Embryonic facial prominence (tissue), 1 donor: ENCODE results near the gene STMN3.
"Not testable (repeated sequence)": the region's sequence is repeated elsewhere in the genome, so short reads cannot be mapped to it uniquely, and the experiment has no call there.

Experiments
- DNase-seq: peaks from one replicate; pipeline ENCODE4 v3.0.0-alpha.2; 2016; ENCODE audit errors: extremely low spot score

STMN3 gene

GRCh38 chr20:63612276-63612931 lies 40.8 kb downstream of the STMN3 start:
- no peak for DNase-seq

DNA sequence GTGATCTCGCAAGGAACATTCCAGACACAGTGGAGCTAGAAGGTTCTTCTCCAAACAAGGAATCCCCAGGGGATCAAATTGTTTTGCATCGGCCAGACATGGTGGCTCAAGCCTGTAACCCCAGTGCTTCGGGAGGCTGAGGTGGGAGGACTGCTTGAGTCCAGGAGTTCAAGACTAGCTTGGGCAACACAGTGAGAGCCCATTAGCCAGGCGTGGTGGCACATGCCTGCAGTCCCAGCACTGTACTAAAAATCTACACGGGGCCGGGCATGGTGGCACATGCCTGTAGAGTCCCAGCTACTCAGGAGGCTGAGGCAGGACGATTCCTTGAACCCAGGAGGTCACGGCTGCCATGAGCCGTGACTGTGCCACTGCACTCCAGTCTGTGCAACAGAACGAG lies 41.6 kb downstream of the STMN3 start:
- DNase-seq: no peak

DNA sequence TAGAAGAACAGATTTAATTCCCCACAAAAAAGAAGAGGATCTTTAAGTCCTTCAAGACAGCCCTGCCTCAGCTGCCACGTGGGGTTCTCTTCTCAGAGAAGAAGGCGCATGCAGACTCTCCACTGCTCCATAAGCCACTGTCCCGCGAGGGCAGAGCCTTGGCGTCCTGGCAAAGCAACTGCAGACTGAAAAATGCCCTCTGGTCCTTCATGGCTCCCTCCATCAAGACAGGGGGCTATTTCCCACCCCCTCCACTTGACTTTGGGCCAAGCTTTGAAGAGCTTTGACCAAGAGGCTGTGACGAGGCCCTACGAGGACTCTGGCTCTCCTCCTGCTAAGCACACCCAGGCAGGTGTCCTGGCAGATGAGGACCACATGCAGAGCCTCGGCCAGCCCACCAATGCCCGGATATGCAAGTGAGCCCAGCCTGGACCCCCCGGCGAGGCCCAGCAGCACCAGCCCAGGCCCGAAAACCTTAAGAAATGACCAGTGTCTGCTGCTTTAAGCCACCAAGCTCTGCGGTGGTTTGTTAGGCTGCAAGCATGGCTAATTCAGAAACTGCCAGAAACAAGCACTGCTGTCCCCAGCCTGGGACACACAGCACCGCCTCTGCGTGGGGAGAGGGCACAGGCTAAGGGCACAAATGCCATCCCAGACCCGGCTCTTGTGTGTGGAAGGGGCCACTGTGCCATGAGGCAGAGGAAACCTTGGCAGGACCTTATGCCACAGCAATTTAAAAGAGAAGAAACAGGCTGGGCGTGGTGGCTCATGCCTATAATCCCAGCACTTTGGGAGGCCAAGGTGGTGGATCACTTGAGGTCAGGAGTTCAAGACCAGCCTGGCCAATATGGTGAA lies 42.4 kb downstream of the STMN3 start:
- no peak for DNase-seq

DNA sequence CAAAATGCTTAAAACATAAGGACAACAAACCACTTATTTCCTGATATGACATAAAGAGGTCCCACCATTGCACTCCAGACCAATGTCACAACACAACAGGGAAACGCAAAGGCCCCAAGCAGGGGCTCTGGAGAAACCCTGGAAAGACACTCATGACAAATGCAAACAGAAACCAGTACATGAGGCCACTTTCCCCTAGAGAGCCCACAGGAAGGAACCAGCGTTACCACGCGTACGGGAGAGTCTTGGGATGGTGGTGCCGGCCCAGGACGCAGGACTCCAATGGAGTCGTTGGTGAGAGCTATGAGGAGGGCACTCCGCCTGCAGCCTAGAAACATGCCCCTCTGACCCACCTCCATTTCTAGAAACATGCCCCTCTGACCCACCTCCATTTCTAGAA lies 46.5 kb downstream of the STMN3 start:
- no peak for DNase-seq

GRCh38 chr20:63602321-63602720 lies 50.9 kb downstream of the STMN3 start:
- DNase-seq: no peak

DNA sequence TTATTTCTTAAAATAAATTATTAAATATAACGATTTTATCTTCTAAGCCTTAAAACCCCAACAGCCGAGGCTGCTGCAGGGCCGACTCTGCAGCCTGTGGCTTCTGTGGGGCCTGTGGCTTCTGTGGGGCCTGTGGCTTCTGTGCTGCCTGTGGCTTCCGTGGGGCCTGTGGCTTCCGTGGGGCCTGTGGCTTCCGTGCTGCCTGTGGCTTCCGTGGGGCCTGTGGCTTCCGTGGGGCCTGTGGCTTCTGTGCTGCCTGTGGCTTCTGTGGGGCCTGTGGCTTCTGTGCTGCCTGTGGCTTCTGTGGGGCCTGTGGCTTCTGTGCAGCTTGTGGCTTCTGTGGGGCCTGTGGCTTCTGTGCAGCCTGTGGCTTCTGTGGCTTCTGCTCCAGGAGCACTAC lies 51.5 kb downstream of the STMN3 start:
- not testable (repeated sequence) for DNase-seq

DNA sequence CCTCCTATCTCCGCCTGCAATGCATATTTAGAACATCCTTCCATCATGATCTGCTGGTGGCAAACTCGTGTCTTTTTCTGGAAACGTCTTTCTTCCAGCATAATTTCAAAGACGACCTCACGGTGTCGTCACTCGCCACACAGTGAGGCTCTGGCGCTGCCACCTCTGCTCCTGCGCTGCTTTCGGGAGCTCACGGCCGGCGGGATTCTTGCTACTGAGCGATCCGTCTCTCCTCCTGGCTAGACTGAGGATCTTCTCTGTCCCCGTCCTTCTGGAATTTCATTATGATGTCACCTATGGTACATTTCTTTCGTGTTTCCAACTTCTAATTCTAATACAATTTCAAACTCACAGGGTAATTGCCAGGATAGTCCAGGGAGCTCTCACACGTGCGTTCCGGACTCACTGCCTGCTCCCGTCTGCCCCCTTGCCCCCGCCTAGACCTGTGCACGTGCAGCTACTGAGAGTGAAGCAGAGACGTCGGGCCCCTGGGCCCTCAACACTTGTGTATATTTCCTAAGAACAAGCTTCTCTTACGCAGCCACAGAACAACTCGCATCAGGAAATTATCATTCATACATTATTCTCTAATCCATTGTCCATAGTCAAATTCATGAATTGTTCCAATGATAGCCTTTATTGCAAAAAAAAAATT lies 53.7 kb downstream of the STMN3 start:
- DNase-seq: no peak

DNA sequence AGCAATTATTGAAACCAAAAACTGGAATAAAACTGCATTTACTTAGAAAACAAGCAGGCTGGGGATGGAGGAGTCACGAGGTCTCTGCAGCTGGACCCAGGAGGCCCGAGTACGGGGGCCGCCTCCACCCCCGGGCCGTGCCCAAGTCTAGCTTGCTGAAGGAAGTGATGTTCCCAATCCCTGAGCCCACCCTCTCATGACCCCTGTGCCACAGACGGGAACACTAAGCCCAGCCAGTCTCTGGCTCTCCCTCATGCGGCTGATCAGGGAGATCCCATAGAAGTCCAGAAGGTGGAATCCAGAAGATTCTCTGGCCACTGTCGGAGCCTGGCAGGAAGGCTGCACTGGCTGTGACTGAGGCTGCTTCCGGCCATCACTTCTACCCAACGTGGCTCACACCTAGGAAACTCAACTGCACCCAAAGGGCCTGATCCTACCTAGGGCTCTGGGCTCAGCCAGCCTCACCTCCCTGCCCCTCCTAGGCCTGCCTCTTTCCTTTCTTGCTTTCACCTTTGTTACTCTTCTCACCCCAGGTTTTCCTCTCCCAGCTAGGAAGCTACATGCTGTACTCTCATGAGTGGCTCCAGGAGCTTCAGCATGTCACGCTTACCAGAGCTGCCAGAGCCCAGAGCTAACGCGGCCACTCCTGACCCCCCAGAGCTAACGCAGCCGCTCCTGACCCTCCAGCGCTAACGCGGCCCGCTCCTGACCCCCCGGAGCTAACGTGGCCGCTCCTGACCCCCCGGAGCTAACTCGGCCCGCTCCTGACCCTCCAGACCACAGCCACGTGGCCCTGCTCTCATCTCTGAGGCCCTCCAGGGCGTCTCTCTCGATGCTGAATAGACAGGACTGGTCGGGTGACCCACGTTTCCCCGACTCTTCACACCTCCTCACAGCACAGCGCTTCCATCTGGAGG lies 54.5 kb downstream of the STMN3 start:
- no peak for DNase-seq

- DNase-seq: no peak
Measured at GRCh38 chr20:63597651-63598478, 55.4 kb downstream of the STMN3 start.

GRCh38 chr20:63596423-63596822 lies 56.8 kb downstream of the STMN3 start:
- no peak for DNase-seq

- DNase-seq: no peak
Measured at GRCh38 chr20:63595416-63596127, 57.7 kb downstream of the STMN3 start.

DNA sequence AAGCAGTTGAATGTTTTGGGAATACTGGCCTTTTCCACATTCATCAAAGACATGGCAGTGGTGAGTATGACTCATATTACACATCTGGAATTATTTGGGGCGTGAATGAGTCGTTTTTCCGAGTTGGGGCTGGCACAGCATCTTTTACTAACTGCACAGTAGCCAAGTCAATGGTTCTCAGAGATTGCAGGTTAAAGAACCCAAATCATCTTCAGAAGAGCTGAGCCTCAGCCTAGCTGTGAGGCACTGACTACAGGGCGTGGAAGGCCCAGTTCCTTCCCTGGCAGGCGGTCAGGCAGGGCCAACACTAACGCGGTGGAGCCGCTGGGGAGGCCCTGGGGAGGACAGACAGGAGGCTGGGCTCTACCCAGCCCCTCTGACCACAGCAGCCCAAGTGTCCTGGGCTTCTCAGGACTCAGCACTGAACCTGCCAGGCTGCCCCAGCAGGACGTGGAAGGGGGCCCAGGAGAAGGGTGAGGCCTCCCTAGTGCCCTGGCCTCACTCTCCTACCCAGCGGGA lies 59.1 kb downstream of the STMN3 start:
- no peak for DNase-seq

DNA sequence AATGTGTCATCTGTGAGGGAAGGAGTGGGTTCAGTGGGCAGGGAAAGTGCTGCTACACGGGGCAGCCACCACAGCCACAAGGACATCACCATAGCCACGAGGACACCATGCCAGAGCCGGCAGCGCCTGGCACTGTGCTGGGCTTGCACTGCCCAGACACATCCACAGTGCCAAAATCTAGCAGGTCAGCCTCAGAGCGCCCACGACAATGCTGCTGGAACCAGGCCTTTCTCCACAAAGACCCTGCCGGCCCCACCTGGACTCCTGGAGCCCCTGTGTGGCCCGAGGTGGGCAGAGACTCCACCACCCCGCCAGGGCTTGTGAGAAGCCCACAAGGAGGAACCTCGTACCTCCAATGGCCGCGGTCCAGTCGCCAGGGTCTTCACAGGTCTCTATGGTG lies 60.6 kb downstream of the STMN3 start:
- DNase-seq: no peak

DNA sequence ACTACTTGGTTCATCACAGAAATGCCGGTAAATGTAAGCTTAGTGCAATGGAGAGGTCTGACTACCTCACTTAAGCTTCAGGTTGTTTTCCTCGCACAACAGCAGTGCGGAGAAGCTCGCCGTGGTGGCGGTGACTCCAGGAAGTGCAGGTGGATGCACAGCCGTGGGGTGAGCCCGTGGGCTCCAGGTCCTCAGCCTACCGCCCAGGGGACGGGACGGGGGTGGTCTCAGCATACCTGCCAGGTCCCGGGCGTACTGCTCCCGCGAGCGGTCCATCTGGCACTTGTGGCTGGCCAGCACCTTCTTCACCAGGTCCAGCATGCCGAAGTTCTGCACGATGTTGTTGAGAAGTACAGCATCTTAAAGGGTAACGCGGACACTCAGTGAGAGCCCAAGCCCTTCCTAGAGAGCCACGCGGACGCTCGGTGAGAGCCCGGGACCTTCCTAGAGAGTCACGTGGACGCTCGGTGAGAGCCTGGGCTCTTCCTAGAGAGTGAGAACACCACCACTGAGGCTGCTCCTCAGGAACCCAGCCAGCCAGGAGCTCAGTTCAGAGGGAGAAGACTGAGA lies 61.4 kb downstream of the STMN3 start:
- DNase-seq: no peak

DNA sequence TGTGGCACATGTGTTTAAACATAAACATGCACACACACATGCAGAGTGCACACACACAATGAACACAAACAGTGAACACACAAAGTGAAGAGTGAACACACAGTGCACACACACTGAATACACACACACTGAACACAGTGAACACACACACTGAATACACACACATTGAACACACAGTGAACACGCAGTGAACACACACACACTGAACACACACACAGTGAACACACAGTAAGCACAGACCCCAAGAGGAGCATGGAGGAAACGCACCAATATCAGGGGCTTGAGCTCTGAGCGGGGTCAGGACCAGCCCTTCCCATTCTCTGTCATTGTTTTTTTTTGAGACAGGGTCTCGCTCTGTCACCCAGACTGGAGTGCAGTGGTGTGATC lies 62.1 kb downstream of the STMN3 start:
- no peak for DNase-seq

- DNase-seq: no peak
Measured at GRCh38 chr20:63590218-63591146, 62.7 kb downstream of the STMN3 start.
